NCI-H510A (cell line): ENCODE data around the gene NAA35.
"Not testable (repeated sequence)": the region's sequence is repeated elsewhere in the genome, so short reads cannot be mapped to it uniquely, and the experiment has no call there.

Source experiments
- DNase-seq: peaks from one replicate; lab custom pipeline; 2025; lab: John Stamatoyannopoulos, UW

NAA35 gene

GRCh38 chr9:85944672-85945071 is 3.7 kb downstream of the NAA35 start:
- DNase-seq, result no peak

DNA sequence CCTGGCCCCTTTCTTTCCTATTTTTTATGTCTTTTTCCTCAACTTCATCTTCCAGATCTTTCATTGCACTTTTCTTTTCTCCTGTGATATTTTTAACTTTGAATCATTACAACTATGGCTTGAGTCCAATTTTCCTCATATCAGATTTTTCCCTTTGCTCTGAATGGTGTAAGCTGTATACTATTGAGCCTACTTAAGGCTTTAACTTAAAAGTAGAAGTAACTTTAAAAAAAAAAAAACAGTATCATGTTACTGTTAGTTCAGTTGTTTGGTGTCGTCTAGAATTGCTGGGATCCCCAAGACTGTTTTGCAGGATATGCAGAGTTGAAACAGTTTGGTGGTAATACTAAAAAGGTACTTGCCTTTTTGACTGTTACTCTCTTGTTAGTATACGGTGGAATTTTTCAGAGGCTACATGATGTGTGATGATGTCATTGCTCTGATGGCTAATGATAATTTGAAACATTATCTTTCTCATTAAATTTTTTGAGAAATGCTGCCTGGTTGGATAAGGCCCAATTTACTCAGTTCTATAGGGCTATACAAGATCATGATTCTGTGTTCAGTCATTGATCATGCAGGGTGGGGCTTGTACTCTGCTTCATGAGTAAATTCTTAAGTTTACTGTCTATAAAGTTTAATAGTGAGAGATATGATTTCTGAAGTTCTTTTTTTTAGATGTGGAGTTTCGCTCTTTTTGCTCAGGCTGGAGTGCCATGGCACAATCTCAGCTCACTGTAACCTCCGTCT is 8.8 kb downstream of the NAA35 start:
- no peak for DNase-seq

DNA sequence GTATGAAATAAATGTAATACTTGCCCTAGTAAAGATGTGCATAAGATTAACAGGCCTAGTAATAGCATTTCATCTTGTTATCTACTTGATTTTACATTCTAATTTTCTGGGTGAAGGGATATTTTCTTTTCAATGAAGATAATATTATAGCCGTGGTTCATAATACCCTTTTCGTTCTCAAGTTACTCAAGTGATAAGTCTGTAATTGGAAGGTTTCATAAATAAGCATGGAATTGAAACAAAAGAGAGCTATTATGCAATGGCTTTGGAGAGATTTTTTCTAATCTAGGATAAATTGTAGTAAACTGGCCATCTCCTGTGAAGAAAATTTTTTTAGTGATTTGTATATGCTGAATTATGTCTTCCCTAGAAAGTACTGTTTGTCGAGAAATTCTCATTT is 19.0 kb downstream of the NAA35 start:
- no peak for DNase-seq

DNA sequence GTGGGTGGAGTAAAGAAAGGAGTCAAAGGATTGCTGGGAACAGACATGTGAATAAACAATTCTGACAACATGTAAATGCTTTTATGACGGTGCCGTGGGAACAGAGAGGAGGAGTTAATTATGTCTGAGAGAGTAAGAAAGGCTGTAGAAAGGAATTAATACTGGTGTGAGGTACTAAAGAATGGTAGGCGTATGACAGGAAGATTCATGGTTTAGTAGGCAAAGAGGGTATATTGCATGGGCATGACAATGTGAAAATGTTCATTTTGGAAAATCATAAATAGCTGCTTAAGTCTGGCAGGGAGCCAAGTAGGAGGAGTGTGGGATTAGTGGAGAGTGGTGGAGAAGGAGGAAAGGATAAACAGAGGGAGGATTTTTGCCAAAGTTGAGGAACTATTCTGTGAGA is 19.7 kb downstream of the NAA35 start:
- no peak for DNase-seq

- DNase-seq, result no peak
These were observed 23.6 kb downstream of the NAA35 start for GRCh38 chr9:85964526-85964925.

DNA sequence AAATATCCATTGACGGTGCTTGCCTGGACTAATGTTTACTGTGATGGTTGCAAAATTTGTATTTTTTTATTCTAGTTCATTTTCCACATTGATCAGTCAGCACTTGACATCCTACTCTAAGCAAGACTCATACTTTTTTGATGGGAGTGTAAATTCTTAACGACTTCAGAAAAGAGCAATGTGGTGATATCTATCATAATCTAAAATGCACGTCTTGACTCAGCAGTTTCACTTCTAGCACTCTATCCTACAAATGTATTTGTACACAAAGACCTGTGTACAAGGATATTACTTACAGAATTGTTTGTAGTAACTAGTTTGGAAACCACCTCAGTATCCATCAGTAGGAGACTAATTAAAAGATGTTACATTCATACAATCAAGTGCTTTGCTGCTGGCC is 24.0 kb downstream of the NAA35 start:
- no peak for DNase-seq

DNA sequence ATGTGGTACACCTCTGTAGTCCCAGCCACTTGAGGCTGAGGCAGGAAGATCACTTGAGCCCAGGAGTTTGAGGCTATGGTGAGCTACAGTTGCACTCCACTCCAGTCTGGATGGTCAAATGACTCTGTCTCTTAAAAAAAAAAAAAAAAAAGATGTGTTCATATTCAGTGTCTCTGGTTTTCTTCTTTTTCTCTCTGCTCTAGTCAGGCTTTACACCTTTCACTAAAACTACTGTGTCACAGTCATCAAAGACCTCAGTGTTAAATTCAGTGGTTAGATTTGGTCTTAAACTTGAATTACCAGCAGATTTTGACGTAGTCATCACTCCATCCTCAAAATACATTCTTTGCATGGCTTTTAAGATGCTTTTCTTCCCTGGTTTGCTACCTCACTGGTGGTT is 28.8 kb downstream of the NAA35 start:
- DNase-seq, result no peak

GRCh38 chr9:85971731-85972130 is 30.8 kb downstream of the NAA35 start:
- DNase-seq, result no peak

- no peak for DNase-seq
These were observed 32.3 kb downstream of the NAA35 start for GRCh38 chr9:85973238-85973637.

- DNase-seq, result not testable (repeated sequence)
These were observed 33.2 kb downstream of the NAA35 start for GRCh38 chr9:85974055-85974547.

GRCh38 chr9:85978496-85978895 is 37.5 kb downstream of the NAA35 start:
- no peak for DNase-seq

GRCh38 chr9:85981369-85981768 is 40.4 kb downstream of the NAA35 start:
- DNase-seq, result no peak

DNA sequence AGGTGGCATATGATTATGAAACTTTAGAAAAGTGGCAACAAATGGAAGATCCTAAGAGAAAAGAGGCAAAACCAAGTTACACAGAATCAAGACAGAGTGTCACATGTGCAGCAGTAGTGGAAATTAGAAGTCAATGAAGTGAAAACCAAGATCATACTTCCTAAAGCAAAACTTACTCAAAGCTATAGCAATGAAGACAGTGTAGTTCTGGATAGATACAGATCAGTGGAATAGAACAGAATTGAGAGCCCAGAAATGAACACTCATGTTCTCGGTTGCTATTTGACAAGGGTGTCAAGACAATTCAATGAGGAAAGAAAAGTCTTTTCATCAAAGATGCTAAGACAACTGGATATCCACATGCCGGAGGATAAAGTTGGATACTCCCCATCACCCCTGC is 43.5 kb downstream of the NAA35 start:
- DNase-seq, result no peak

- no peak for DNase-seq
These were observed 46.3 kb downstream of the NAA35 start for GRCh38 chr9:85987236-85987635.

GRCh38 chr9:85994191-85994590 is 53.2 kb downstream of the NAA35 start:
- DNase-seq, result no peak

- no peak for DNase-seq
These were observed 54.2 kb downstream of the NAA35 start for GRCh38 chr9:85995097-85995496.

GRCh38 chr9:85995599-85995998 is 54.7 kb downstream of the NAA35 start:
- DNase-seq, result no peak

GRCh38 chr9:86005253-86005775 is 64.4 kb downstream of the NAA35 start:
- no peak for DNase-seq

DNA sequence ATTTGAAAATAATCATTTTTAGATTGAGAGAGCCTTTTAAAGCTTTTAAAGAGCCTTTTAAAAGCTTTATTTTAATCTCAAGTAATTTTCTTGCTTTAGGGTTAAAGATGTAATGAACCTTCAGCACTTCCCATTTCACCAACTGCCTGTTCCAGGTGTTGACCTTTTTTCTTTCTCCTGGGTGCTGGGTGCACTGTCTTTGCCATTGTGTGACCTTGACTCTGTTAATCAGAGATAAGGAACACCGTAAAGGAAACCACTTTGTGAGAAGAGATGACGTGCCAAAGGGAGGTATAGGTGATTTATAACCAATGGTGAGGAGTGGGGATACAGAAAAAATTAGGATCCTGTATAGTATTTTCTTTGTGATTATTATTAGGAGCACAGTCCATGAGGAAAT is 68.2 kb downstream of the NAA35 start:
- DNase-seq, result no peak

DNA sequence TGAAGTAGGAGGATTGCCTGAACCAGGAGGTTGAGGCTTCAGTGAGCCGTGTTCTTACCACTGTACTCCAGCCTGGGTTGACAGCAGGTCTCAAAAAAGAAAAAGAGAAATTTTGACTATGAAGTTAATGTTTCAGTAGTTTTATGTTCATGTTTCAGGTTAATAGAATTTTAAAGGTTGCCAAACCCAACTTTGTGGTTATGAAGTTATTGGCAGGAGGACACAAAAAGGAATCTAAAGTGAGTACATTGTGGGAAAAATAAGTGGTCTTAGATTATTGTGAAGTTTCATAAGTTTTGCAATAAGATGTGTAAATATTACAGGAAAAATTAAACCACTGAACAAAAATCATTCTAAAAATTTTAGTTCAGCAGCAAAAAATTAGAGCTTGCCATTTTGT is 79.8 kb downstream of the NAA35 start:
- no peak for DNase-seq

DNA sequence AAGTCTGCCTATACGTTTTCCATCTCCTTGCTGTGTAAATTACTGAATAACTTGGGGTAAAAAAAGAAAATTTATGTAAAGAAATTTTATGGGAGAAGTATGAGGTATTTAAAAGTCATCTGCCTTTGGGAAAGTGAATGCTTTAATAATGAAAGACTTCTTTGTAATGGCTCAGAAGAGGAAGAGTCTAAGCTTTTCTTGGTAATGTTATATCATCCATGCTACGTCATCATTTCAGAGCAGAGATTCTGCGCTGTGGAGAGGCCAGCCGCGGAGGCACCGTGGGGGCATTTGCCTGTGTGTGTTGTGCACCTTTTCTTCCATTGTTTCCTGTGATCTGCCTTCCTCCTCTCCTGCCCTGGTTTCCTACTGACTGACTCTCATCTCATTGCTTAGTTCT is 80.2 kb downstream of the NAA35 start:
- no peak for DNase-seq

DNA sequence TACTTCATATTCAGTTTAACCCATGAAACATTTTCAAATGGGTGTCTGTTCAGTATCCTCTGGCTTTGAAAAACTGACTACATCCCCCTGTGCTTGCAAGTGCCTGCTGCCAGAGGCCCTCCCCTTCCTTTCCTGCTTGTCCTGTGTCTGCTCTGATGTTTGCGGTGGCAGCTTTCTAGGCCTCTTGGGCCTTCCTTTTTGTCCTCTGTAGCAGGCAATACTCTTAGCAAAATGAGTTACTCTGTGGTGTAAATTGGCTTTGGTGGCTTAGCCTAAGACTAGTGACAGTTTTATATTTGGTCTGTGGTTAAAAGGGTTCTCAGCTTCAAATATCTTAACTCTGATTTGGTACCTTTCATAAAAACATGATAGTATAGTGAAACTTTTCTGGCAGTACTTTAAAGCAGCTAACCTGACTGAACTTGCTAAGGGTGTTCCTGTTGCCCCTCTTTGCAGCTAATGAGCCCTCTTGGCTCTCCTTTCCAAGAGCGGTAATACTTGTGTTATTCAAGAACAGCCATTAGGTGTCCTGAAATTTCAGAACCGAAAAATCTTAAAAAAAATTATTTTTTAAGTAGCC is 81.8 kb downstream of the NAA35 start:
- no peak for DNase-seq

GRCh38 chr9:86027767-86028166 is 86.8 kb downstream of the NAA35 start:
- no peak for DNase-seq
